GM21576 (cell line): ENCODE data around the gene ADAM10.

ENCODE experiments used
- ATAC-seq: cut with Tn5 transposase; IDR thresholded peaks from one replicate; pipeline ENCODE4 v1.9.1; 2021; ENCODE audit warnings: mild to moderate bottlenecking, moderate library complexity; ENCODE audit not compliant: unreplicated experiment

Gene ADAM10

GRCh38 chr15:58584789-58585461 lies 164.6 kb downstream of the ADAM10 start:
- ATAC-seq: no peak

- ATAC-seq: no peak
These were observed 166.2 kb downstream of the ADAM10 start for GRCh38 chr15:58583171-58583908.

- no peak for ATAC-seq
These were observed 167.3 kb downstream of the ADAM10 start for GRCh38 chr15:58582160-58582559.

GRCh38 chr15:58576657-58577056 lies 172.8 kb downstream of the ADAM10 start:
- ATAC-seq: no peak

- ATAC-seq: no peak
These were observed 174.3 kb downstream of the ADAM10 start for GRCh38 chr15:58575045-58575786.

- ATAC-seq: no peak
These were observed 174.9 kb downstream of the ADAM10 start for GRCh38 chr15:58574631-58575030.

GRCh38 chr15:58573270-58573669 lies 176.2 kb downstream of the ADAM10 start:
- ATAC-seq: no peak

- no peak for ATAC-seq
These were observed 177.0 kb downstream of the ADAM10 start for GRCh38 chr15:58572521-58572920.

GRCh38 chr15:58571491-58571890 lies 178.0 kb downstream of the ADAM10 start:
- ATAC-seq: no peak

- no peak for ATAC-seq
These were observed 180.1 kb downstream of the ADAM10 start for GRCh38 chr15:58569455-58569854.

- no peak for ATAC-seq
These were observed 181.3 kb downstream of the ADAM10 start for GRCh38 chr15:58568157-58568571.

GRCh38 chr15:58566029-58566428 lies 183.5 kb downstream of the ADAM10 start:
- no peak for ATAC-seq

- ATAC-seq: no peak
These were observed 183.9 kb downstream of the ADAM10 start for GRCh38 chr15:58565619-58566018.

GRCh38 chr15:58564981-58565380 lies 184.5 kb downstream of the ADAM10 start:
- no peak for ATAC-seq

- ATAC-seq: no peak
These were observed 187.4 kb downstream of the ADAM10 start for GRCh38 chr15:58562135-58562534.

GRCh38 chr15:58561321-58561720 lies 188.2 kb downstream of the ADAM10 start:
- no peak for ATAC-seq

- no peak for ATAC-seq
These were observed 189.5 kb downstream of the ADAM10 start for GRCh38 chr15:58559904-58560588.

- no peak for ATAC-seq
These were observed 190.7 kb downstream of the ADAM10 start for GRCh38 chr15:58558777-58559176.

GRCh38 chr15:58556541-58556940 lies 193.0 kb downstream of the ADAM10 start:
- ATAC-seq: no peak

GRCh38 chr15:58556028-58556361 lies 193.5 kb downstream of the ADAM10 start:
- no peak for ATAC-seq
